Gastroesophageal sphincter (tissue), 4 donors: ENCODE data around the gene CHRM5. TPM values are rescaled to one million over a fixed set of nuclear protein-coding genes. Genes with fewer than 3 reads are reported as not detected.

Source experiments
- ATAC-seq: fragments of 150-250 bp; one replicate; pipeline ENCODE4 v1.9.1; 2016; ENCODE audit warnings: mild to moderate bottlenecking, moderate library complexity
- H3K27ac ChIP-seq, 4 donors: fragments of 200-600 bp; sonication (generic) in 3 of 4; 1 replicate in 3 of 4; 2 replicates in 1 of 4; pipeline ENCODE4 v1.5.1; 2016 to 2019
- H3K27me3 ChIP-seq: fragments of 200-600 bp; sonication (generic); one replicate; pipeline ENCODE4 v1.5.1; 2019
- H3K36me3 ChIP-seq, 2 donors: fragments of 200-600 bp; sonication (generic); one replicate each; pipeline ENCODE4 v1.5.1; 2019; ENCODE audit warnings: control low read depth in 1 of 2
- H3K4me1 ChIP-seq, 3 donors: fragments of 200-600 bp; sonication (generic); 1 replicate in 2 of 3; 2 replicates in 1 of 3; pipeline ENCODE4 v1.5.1; 2016 to 2019; ENCODE audit warnings: control low read depth in 2 of 3
- H3K4me3 ChIP-seq, 2 donors: fragments of 200-600 bp; sonication (generic); one replicate each; pipeline ENCODE4 v1.5.1; 2019; ENCODE audit warnings: mild to moderate bottlenecking in 1 of 2, moderate library complexity in 1 of 2
- H3K9me3 ChIP-seq, 3 donors: fragments of 200-600 bp; sonication (generic); one replicate each; pipeline ENCODE4 v1.5.1; 2017 to 2019; ENCODE audit warnings: control low read depth in 2 of 3
- CTCF ChIP-seq, 4 experiments: fragments of 200-600 bp in 2 of 4; fragments of 450-650 bp in 2 of 4; sonication (generic) in 1 of 4; IDR thresholded peaks; one replicate each; pipeline ENCODE4 v1.5.1; 2017 to 2019; ENCODE audit warnings: antibody characterized with exemption in 4 of 4, mild to moderate bottlenecking in 2 of 4, moderate library complexity in 2 of 4
- EP300 ChIP-seq: sonication (generic); formaldehyde crosslinking; IDR thresholded peaks from one replicate; pipeline ENCODE4 v1.6.1; 2017; ENCODE audit warnings: antibody characterized with exemption, mild to moderate bottlenecking
- POLR2A ChIP-seq, 2 donors: fragments of 450-650 bp; IDR thresholded peaks; one replicate each; pipeline ENCODE4 v1.6.1; 2017; ENCODE audit warnings: antibody characterized with exemption in 2 of 2, mild to moderate bottlenecking in 2 of 2, moderate library complexity in 1 of 2
- POLR2AphosphoS5 ChIP-seq: sonication (generic); formaldehyde crosslinking; IDR thresholded peaks from one replicate; pipeline ENCODE4 v1.6.1; 2017; ENCODE audit warnings: antibody characterized with exemption
- WGBS, 2 donors: methylation state at CpG; one replicate each; pipeline ENCODE4 v1.1.5; 2018; ENCODE audit warnings: low coverage in 1 of 2; 5-methylcytosine and 5-hydroxymethylcytosine counted together
- total RNA-seq, 4 donors: library from RNA; depleted of rRNA; stranded (reverse); fragments of >200 nt; gene quantifications; one replicate each; pipeline ENCODE4 v1.1.0, GENCODE V29; 2016

Gene CHRM5
- total RNA-seq, 4 donors from 2014 or later: not detected

- H3K9me3 ChIP-seq: no peaks in the 10 kb centered on the region
- no peak for TF ChIP-seq EP300
- no peak for TF ChIP-seq CTCF (IDR thresholded peaks at IDR 0.05)
- no peak for TF ChIP-seq POLR2A (IDR thresholded peaks at IDR 0.05)
- TF ChIP-seq POLR2AphosphoS5: no peak
- ATAC-seq: no peak
- peaks cover 0 to 6% (median 0%) of the 10 kb centered on the region in 3 donors for H3K4me1 ChIP-seq
- H3K4me3 ChIP-seq: no peak overlapping the region
- H3K27me3 ChIP-seq: no peaks in the 10 kb centered on the region
- 76 to 82% methylated on average over 3 of the region's 3 CpGs for WGBS, 2 donors
- H3K27ac ChIP-seq: no peak overlapping the region
- peaks cover 0 to 17% of the 10 kb centered on the region in 2 donors for H3K36me3 ChIP-seq
Observed at GRCh38 chr15:34078900-34079299, 110.6 kb downstream of the CHRM5 start.

- no peak for ATAC-seq
- TF ChIP-seq CTCF (IDR thresholded peaks at IDR 0.05) (no peak), POLR2A (IDR thresholded peaks at IDR 0.05) (no peak), POLR2AphosphoS5 (no peak), EP300 (no peak)
- Histone ChIP-seq H3K9me3 (no peaks in the 10 kb centered on the region), H3K4me3 (no peak overlapping the region), H3K27me3 (no peaks in the 10 kb centered on the region), H3K36me3 (peaks cover 0 to 27% of the 10 kb centered on the region in 2 donors), H3K27ac (no peak overlapping the region), H3K4me1 (peaks cover 0 to 14% (median 0%) of the 10 kb centered on the region in 3 donors)
- WGBS, 2 donors: 90 to 100% methylated on average over 2 of the region's 4 CpGs
Observed at GRCh38 chr15:34079904-34080303, 111.6 kb downstream of the CHRM5 start.

DNA sequence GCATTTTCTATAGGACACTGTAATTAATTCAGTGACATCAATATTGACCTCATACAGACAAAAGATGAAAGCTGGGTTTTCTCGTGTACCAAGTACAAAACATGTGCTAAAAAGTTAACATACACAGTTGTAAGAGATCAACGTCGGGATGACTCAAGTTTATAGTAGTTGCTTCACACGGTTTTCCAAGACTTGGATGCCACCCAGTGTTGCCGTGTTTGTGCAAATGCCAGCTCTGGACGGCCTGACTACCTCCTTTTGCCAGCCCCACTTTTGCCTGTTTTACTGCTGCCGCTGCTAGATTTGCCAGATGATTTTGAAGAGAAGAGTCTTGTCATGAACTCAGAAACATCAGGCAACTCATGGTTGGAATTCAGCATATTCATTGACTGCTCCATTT lies 115.8 kb downstream of the CHRM5 start:
- H3K4me1 ChIP-seq: peaks cover 0 to 14% (median 0%) of the 10 kb centered on the region in 3 donors
- peaks cover 3 to 69% of the 10 kb centered on the region in 2 donors for H3K36me3 ChIP-seq
- no peaks in the 10 kb centered on the region for H3K27me3 ChIP-seq
- TF ChIP-seq POLR2A (IDR thresholded peaks at IDR 0.05) (no peak), POLR2AphosphoS5 (peak; percentile 46)
- H3K9me3 ChIP-seq: no peaks in the 10 kb centered on the region
- 28 to 44% methylated on average over 5 to 6 of the region's 7 CpGs for WGBS, 2 donors
- H3K27ac ChIP-seq: peak overlapping the region in 1 of 4 donors; percentile 33
- H3K4me3 ChIP-seq: no peak overlapping the region
- ATAC-seq: peak; percentile 67

- H3K27me3 ChIP-seq: no peaks in the 10 kb centered on the region
- no peak for ATAC-seq
- 79 to 93% methylated on average over 2 of the region's 2 CpGs for WGBS, 2 donors
- peaks cover 0 to 14% (median 0%) of the 10 kb centered on the region in 3 donors for H3K4me1 ChIP-seq
- no peak overlapping the region for H3K27ac ChIP-seq
- peaks cover 3 to 79% of the 10 kb centered on the region in 2 donors for H3K36me3 ChIP-seq
- TF ChIP-seq POLR2AphosphoS5: no peak
- no peak overlapping the region for H3K4me3 ChIP-seq
- no peaks in the 10 kb centered on the region for H3K9me3 ChIP-seq
Observed at GRCh38 chr15:34085746-34086145, 117.4 kb downstream of the CHRM5 start.

DNA sequence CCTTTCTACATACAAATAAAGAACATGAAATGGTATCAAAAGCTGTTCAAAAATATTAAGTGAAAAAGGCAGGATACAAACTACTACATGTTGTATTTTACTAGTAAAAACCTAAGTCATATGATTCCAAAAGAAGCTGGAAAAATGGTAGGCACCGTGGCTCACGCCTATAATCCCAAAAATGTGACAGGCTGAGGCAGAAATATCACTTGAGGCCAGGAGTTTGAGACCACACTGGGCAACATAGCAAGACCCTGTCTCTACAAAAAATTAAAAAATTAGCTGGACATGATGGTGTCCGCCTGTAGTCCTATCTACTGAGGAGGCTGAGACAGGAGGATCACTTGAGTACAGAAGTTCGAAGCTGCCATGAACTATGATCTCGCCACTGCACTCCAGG lies 131.6 kb downstream of the CHRM5 start:
- Histone ChIP-seq H3K9me3 (no peaks in the 10 kb centered on the region), H3K4me3 (no peak overlapping the region), H3K27me3 (no peaks in the 10 kb centered on the region), H3K27ac (no peak overlapping the region), H3K4me1 (peaks cover 0 to 50% (median 9%) of the 10 kb centered on the region in 3 donors), H3K36me3 (peaks cover 0 to 16% of the 10 kb centered on the region in 2 donors)
- WGBS, 2 donors: 92 to 95% methylated on average over 4 to 5 of the region's 5 CpGs
- TF ChIP-seq EP300: no peak
- TF ChIP-seq POLR2AphosphoS5: no peak
- no peak for TF ChIP-seq CTCF (IDR thresholded peaks at IDR 0.05)
- TF ChIP-seq POLR2A (IDR thresholded peaks at IDR 0.05): no peak
- ATAC-seq: no peak

GRCh38 chr15:34101366-34102174 lies 133.3 kb downstream of the CHRM5 start, which contains the start of the genes EMC7 and PGBD4:
TSS of gene EMC7 (minus strand) at chr15:34101862. CDS start at chr15:34101839, 23 bp downstream.
TSS of gene PGBD4 (plus strand) at chr15:34102083. CDS start at chr15:34102532, 449 bp downstream.
- Histone ChIP-seq H3K4me1 (peaks cover 0 to 50% (median 9%) of the 10 kb centered on the region in 3 donors), H3K36me3 (no peaks in the 10 kb centered on the region), H3K9me3 (no peaks in the 10 kb centered on the region), H3K27ac (peak within 1 kb of the TSS; percentile 81 to 91 (median 88)), H3K27me3 (no peaks in the 10 kb centered on the region), H3K4me3 (peak within 1 kb of the TSS; percentile 88 to 90)
- peak; percentile 100 for ATAC-seq
- WGBS, 2 donors: 0% methylated on average over 3 of the region's 48 CpGs; no CpG with 5 or more reads in 1 of the 2 donors
- TF ChIP-seq POLR2A (IDR thresholded peaks at IDR 0.05) (peak; percentile 69 to 73), POLR2AphosphoS5 (peak; percentile 94), CTCF (IDR thresholded peaks at IDR 0.05) (peak in 1 of 4 experiments; percentile 11), EP300 (no peak)
